GM18868 (cell line): Measurements from ENCODE around the gene ZNF460.

Source experiments
- ATAC-seq: cut with Tn5 transposase; IDR thresholded peaks from one replicate; pipeline ENCODE4 v1.9.1; 2021; ENCODE audit warnings: mild to moderate bottlenecking, moderate library complexity; ENCODE audit not compliant: unreplicated experiment

The ZNF460 gene

GRCh38 chr19:57279418-57280164 is 694 bp upstream of the ZNF460 start:
- peak; percentile 63 for ATAC-seq

DNA sequence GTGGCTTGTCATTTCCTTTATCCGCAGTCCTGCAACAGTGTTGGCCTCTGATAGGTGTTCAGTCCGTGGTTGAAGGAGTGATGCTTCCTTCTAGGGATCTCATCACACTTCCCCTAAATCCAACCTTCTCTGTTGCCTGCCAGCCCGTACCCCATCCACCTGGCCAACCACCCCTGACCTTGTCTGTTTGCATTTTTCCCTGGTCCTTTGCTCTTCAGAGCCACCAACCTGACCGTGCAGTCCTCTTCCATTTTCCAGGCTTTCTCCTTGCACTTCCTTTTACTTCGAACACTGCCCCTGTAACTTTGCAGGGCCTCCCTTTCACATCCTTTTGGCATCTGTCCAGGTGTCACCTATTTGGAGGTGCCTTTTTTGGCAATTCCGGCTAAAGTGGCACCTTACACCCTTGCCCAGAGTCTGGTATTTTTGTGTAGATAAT is 696 bp downstream of the ZNF460 start:
- no peak for ATAC-seq

DNA sequence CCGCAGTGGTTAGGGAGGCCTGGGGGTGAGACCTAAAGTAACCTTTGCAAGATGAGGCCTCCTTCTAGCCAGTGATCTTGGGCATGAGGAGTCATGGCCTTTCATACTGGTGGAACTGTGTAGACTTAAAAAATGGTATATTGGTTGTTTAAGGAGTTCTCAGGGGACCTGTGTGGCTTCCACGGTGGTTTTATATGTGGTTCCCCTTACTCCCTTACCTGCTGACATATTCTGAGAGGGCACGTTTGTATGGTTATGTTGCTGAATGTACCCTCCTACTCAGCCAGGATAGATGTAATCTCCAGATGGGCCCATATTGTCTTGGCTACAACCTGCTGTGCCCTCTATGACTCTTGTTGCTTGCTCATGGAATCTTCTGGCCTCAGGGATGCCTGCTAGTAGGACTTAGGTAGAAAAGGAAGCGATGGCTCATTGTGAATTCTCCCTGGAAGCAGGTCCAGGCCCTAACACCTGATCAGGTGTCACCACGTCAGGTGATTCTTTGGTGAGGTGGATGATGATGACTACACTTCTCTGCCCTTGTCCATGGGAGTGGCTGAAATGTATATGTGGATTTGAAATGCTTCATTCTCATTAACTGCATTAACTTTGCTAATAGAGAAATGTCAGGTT is 1.8 kb downstream of the ZNF460 start:
- no peak for ATAC-seq

DNA sequence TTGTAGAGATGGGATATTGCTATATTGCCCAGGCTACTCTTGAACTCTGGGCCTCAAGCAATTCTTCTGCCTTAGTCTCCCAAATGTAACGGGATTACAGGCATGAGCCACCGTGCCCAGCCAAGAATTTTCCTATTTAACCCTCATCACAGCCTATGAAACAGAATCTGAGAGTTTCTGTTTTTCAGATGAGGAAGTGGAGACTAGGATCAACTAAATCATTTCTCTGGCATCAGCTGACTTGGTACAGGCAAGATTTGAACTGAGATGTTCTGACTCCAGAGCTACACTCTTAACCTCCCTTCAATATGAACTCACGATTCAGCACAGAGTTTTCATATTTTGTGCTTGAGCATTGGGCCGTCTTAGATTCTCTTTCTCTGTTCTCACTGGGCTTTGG is 8.1 kb downstream of the ZNF460 start:
- no peak for ATAC-seq

DNA sequence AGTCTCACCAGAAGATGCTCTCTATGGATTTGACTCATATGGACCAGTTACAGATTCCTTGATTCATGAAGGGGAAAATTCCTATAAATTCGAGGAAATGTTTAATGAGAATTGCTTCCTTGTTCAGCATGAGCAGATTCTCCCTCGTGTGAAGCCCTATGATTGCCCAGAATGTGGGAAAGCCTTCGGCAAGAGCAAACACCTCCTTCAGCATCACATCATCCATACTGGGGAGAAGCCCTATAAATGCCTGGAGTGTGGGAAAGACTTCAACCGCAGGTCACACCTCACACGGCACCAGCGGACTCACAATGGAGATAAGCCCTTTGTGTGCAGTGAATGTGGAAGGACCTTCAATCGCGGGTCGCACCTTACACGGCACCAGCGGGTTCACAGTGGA is 10.7 kb downstream of the ZNF460 start:
- ATAC-seq: no peak

GRCh38 chr19:57292547-57292946 is 12.3 kb downstream of the ZNF460 start:
- no peak for ATAC-seq

DNA sequence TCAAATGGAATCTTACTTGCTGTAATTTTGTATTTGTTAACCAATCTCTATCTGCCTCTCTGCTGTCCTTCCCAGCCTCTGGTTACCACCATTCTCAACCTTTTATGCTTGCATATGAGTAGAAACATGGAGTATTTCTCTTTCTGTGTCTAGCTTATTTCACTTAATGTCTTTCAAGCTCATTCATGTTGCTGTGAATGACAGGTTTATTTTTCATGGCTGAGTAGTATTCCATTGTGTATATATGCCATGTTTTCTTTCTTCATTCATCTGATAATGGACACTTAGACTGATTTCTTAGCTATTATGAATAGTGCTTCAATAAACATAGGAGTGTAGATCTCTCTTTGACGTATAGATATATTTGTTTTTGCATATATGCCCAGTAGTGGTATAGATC is 13.4 kb downstream of the ZNF460 start:
- no peak for ATAC-seq

GRCh38 chr19:57302020-57302465 is 21.8 kb downstream of the ZNF460 start:
- no peak for ATAC-seq

GRCh38 chr19:57302727-57303401 is 22.6 kb downstream of the ZNF460 start:
- no peak for ATAC-seq

DNA sequence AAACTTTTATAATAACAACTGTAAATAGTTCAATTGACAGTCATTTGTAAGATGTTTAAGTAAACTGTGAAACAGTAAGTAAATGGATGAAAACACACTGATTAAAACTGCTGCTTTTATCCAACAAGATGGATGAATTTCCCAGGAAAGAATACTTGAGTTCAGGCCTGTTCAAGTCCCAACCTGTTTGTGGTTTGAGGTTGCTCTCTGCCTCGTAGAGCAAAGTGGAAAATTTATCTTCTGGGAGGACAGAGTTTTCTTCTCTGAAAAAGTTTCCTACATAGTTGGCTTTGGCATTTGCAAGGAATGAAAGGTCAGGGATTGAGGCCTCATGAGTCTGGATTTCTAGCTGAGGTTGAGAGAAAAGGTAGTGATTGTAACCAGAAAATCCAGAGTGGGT is 24.8 kb downstream of the ZNF460 start:
- no peak for ATAC-seq

DNA sequence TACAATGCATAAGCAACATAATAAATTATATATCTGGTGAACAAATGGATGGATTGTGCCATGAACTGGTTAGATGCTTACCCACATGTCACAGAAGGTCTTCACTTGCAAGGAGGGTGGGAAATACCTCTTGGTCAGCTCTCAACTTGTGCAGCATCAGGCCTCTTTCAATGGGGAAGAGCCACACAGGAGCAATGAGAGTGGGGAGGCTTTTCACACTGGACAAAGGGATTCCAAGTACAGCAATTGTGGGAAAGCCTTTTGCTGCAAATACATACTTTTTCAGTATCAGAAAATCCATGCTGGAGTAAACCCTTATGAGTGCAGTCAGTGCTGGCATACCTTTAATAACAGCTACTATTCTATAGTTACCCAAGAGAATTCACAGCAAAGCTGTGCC is 28.2 kb downstream of the ZNF460 start:
- no peak for ATAC-seq

DNA sequence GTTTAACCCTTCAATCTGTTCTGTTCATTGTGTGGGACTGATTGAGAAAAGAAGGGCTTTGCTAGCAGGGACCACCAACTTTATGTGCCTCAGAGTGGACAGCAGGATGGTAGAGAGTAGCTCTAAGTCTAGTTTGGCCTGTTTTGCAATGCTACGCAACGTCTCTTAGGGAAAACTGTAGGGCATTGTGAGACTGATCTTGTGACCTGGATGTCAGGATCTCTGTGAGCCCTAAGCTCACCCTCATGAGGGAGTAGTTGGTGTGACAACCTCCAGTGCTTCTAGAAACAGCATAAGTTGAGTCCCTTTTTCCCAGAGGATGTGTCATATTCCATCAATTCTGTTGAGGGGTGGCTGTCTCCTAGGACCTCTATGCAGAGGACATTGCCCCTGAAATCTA is 30.5 kb downstream of the ZNF460 start:
- no peak for ATAC-seq

GRCh38 chr19:57314146-57314545 is 33.9 kb downstream of the ZNF460 start:
- ATAC-seq: no peak

- ATAC-seq: no peak
Measured at GRCh38 chr19:57317503-57317902, 37.2 kb downstream of the ZNF460 start.

- no peak for ATAC-seq
Measured at GRCh38 chr19:57319869-57320179, 39.5 kb downstream of the ZNF460 start.

DNA sequence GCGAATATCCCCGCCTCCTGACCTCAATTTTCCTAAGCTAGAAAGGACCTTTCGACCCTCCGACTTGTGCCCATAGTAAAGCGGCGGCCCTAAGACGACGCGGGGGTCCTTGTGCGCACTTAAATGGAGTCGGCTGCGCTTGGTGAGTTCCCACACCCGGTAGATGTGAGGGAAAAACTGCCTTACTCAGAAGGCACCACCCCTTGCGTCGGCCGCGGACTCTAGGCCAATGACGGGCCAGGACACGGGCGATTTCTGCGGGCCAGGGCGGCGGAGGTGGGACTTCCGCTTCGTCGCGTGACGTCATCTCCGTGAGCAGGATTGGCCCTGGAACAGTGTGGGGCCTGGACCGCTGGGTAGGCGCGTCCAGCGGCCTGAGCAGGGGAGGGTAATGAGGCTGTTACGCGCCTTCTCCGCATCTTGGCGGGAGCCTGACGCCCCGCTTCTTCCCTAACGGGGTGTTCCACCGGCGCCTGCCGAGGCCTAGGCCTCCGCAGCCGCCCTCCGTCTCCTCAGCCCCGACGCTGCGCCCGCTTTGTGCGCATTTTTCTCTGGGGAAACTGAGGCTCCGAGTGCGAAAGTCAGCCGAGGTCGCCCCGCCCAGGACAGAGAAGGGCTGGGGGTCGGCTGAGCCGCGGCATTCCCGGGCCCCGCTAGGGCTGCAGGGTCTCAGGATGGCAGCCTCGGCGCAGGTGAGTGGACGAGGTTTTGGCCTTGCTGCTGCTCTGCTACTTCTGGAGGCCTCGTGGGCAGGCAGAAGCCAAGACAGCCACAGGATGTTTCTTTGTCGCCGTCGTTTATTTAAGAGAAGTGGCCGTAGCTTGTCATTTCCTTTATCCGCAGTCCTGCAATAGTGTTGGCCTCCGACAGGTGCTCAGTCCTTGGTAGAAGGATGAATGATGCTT is 40.1 kb downstream of the ZNF460 start, which contains the start of gene ZNF543:
TSS of gene ZNF543 (plus strand) at position 293 of the 905 bp plus-strand sequence. CDS start at position 675, 382 bp downstream.
- peak; percentile 98 for ATAC-seq

DNA sequence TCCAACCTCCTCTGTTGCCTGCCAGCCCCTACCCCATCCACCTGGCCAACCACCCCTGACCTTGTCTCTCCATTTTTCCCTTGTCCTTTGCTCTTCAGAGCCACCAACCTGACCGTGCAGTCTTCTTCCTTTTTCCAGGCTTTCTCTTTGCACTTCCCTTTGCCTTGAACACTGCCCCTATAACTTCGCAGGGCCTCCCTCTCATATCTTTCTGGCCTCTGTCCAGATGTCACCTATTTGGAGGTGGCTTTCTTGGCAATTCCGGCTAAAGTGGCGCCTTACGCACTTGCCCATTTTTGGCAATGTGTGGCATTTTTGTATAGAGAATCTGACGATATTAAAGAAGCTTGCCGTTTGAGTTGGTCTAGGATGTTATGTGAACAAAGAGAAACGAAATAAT is 40.8 kb downstream of the ZNF460 start:
- ATAC-seq: no peak

DNA sequence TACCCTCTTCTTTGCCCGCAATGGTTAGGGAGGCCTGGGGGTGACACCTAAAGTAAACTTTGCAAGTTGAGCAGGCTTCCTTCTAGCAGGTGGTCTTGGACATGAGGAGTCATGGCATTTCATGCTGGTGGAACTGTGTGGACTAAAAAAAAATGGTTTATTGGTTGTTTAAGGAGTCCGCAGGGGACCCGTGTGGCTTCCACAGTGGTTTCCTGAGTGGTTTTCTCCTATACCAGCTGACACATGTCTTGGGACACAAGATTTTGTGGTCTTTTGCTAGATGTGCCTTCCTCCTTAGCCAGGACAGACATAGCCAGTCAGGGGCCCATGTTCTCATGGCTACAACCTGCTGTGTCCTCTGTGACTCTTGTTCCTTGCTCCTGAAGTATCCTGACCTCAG is 41.5 kb downstream of the ZNF460 start:
- ATAC-seq: no peak

DNA sequence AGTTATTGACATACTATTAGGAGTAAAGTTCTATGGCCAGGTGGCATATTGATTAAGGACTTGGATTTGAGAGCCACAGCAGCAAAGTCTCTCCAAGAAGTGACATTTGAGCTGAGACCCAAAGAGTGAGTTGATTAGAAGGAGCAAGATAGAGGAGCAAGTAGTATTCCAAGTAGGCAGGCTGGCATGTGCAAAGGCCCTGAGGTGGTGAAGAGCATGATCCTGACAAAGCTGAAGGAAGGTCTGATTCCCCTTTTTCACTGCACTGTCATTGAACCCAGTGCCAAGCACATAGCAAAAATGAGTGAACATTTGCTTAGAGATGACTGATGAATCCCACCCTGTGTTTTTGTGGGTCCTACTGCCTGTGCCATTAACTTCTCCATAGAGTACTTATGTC is 44.7 kb downstream of the ZNF460 start:
- ATAC-seq: no peak

DNA sequence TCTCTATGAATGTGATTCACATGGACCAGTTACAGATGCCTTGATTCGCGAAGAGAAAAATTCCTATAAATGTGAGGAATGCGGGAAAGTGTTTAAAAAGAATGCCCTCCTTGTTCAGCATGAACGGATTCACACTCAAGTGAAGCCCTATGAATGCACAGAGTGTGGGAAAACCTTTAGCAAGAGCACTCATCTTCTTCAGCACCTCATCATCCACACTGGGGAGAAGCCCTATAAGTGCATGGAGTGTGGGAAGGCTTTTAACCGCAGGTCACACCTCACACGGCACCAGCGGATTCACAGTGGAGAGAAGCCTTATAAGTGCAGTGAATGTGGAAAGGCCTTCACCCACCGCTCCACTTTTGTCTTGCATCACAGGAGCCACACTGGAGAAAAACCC is 47.7 kb downstream of the ZNF460 start:
- no peak for ATAC-seq

DNA sequence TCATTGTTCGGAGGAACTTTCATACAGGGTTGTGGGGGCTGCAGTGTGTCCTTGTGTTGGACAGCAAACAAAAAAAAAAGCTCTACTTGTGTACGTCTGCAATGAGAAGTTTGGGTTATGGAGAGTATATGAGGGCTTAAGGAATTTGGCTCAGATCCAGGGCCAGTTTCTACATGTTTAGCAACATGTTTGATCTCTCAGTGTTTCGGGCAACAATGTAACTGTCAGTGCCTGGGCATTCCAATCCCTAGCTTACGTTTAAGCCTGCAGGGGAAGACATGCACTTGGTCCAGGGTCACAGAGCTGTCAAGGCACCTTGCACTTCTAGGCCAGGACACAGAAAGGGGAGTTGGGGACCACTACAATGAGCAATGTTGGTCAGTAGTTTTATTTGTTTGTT is 53.9 kb downstream of the ZNF460 start:
- no peak for ATAC-seq
